AG04450 (cell line): ENCODE measurements around the gene TREML2. TPM values are rescaled to one million over a fixed set of nuclear protein-coding genes. Genes with fewer than 3 reads are reported as not detected.
"Not testable (repeated sequence)": the region's sequence is repeated elsewhere in the genome, so short reads cannot be mapped to it uniquely, and the experiment has no call there.

Experiments
- CTCF ChIA-PET: fragments of 300-600, 350-600 bp; formaldehyde crosslinking; extraction: SDS; loops from one replicate; lab custom pipeline; 2022; ENCODE audit warnings: antibody characterized with exemption, inconsistent platforms; lab: Charles Lee
- POLR2A ChIA-PET: fragments of 350-600 bp; formaldehyde crosslinking; extraction: SDS; loops from one replicate; lab custom pipeline; 2021; ENCODE audit warnings: antibody characterized with exemption, inconsistent platforms; lab: Yijun Ruan, JAX
- DNase-seq: peaks from one replicate; pipeline ENCODE4 v3.0.0-alpha.2; 2011; ENCODE audit warnings: low read depth, low spot score
- H3K27ac ChIP-seq: one replicate; pipeline ENCODE4 v1.5.1; 2012; ENCODE audit warnings: low read depth, low read length, control low read depth
- H3K27me3 ChIP-seq: one replicate; pipeline ENCODE4 v1.6.0; 2012; ENCODE audit warnings: low read length; ENCODE audit not compliant: control insufficient read depth, insufficient read depth
- H3K4me3 ChIP-seq: 2 replicates; pipeline ENCODE4 v1.5.1; 2011; ENCODE audit warnings: mild to moderate bottlenecking, low read depth, low read length, control low read depth
- H3K9me3 ChIP-seq: 2 replicates; pipeline ENCODE4 v1.5.1; 2012; ENCODE audit warnings: low read length; ENCODE audit not compliant: control insufficient read depth, insufficient read depth
- polyA plus RNA-seq: library from polyadenylated mRNA; depleted of rRNA; stranded (reverse); fragments of >200 nt; gene quantifications from 2 replicates; pipeline ENCODE4 v1.2.3, GENCODE V29; 2011
- TF ChIP-seq, protein P1 (sequence below): IDR thresholded peaks from 2 replicates; pipeline ENCODE4 v1.5.1; 2011; ENCODE audit warnings: low read depth, low read length, control low read depth, inconsistent platforms

The TREML2 gene
- polyA plus RNA-seq, 1 experiment = not detected

DNA sequence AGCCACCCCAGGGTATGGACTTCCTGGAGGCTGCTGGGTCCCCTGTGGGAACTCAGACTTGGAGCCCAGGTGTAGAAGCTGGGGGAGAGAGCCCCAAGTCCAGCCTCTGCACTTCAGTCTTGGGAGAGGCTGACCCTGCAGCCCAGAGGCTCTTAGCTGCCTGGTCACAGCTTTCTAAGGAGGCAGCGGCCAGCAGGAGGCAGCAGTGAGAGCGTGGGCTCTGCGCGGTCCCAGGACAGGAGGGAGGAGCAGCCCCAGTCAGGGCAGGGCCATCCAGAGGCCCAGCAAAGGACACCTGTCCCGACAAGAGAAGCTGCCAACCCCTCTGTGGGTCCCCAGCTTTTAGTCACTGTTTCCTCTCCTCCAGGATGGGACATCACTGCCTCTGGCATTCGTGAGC lies 9.4 kb downstream of the TREML2 start:
- no peaks in the 10 kb centered on the region; the same call in 1 of the 2 replicates for H3K9me3 ChIP-seq
- ChIA-PET POLR2A (no interaction called here), CTCF (interaction anchor here (1.6 kb wide), 1 partner anchor 9 kb away, joined by 8 read pairs; no protein-coding TSS in a partner anchor)
- H3K4me3 ChIP-seq = no peak overlapping the region
- no peak for DNase-seq
- TF ChIP-seq, protein P1, sequence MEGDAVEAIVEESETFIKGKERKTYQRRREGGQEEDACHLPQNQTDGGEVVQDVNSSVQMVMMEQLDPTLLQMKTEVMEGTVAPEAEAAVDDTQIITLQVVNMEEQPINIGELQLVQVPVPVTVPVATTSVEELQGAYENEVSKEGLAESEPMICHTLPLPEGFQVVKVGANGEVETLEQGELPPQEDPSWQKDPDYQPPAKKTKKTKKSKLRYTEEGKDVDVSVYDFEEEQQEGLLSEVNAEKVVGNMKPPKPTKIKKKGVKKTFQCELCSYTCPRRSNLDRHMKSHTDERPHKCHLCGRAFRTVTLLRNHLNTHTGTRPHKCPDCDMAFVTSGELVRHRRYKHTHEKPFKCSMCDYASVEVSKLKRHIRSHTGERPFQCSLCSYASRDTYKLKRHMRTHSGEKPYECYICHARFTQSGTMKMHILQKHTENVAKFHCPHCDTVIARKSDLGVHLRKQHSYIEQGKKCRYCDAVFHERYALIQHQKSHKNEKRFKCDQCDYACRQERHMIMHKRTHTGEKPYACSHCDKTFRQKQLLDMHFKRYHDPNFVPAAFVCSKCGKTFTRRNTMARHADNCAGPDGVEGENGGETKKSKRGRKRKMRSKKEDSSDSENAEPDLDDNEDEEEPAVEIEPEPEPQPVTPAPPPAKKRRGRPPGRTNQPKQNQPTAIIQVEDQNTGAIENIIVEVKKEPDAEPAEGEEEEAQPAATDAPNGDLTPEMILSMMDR = peak; percentile 21; the same call in 1 of the 2 replicates
- H3K27ac ChIP-seq = no peak overlapping the region
- H3K27me3 ChIP-seq = no peaks in the 10 kb centered on the region

DNA sequence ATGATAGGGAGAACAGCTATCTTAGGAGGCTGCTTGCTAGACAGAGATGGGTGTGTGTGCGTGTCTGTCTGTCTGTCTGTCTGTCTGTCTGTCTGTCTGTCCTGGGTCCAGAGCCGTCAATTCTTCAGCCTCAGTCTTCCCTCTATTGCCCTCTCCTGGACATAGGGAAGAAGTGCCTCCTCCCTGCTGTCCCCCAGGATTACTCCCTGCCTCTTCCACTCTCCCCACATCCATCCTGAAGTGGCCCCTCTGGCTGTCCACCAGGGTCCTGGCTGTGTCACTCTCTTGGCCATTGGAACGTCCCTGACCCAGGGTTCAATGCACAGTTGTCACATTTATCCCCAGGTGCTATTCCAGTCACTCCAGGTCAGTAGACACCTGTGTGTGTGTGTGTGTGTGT lies 10.2 kb downstream of the TREML2 start:
- H3K27me3 ChIP-seq = no peaks in the 10 kb centered on the region
- POLR2A ChIA-PET = no interaction called here
- DNase-seq = no peak
- H3K9me3 ChIP-seq = no peaks in the 10 kb centered on the region; the same call in 1 of the 2 replicates
- TF ChIP-seq, protein P1 = no peak
- no peak overlapping the region for H3K27ac ChIP-seq
- CTCF ChIA-PET = no interaction called here
- no peak overlapping the region for H3K4me3 ChIP-seq

DNA sequence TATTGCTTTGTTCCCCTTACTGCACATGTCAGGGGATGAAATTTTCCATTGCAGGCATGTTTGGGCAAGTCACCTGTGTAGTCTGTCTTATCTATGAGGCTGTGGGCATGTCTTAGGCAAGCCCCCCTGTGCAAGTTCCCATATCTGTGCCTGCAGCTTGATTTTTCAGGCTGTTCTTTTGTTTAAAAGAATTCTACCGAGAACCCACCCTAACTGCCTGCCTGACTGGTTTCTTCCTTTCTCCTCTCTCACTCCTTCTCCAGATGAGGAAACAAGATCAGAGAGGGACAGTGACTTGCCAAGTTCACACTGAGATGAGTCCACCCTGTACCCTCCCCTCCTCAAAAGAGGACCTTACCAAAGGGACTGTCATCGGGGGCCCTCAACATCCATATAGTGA lies 11.0 kb downstream of the TREML2 start:
- no peak for DNase-seq
- TF ChIP-seq, protein P1 = no peak
- Histone ChIP-seq H3K27me3 (no peaks in the 10 kb centered on the region), H3K4me3 (no peak overlapping the region), H3K27ac (no peak overlapping the region), H3K9me3 (no peaks in the 10 kb centered on the region; the same call in 1 of the 2 replicates)
- ChIA-PET CTCF (no interaction called here), POLR2A (no interaction called here)

DNA sequence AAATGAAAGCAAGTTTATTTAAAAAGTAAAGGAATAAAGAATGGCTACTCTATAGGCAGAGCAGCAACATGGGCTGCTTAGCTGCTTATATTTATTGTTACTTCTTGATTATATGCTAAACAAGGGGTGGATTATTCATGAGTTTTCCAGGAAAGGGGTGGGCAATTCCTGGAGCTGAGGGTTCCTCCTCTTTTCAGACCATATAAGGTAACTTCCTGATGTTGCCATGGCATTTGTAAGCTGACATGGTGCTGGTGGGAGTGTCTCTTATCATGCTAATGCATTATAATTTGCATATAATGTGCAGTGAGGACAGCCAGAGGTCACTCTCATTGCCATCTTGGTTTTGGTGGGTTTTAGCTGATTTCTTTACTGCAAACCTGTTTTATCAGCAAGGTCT lies 11.9 kb downstream of the TREML2 start:
- POLR2A ChIA-PET = interaction anchor here (0.6 kb wide), 1 partner anchor 433 kb away, joined by 3 read pairs; no protein-coding TSS in a partner anchor
- H3K4me3 ChIP-seq, CTCF ChIA-PET, DNase-seq, H3K27me3 ChIP-seq, H3K27ac ChIP-seq, H3K9me3 ChIP-seq: not testable (repeated sequence)

DNA sequence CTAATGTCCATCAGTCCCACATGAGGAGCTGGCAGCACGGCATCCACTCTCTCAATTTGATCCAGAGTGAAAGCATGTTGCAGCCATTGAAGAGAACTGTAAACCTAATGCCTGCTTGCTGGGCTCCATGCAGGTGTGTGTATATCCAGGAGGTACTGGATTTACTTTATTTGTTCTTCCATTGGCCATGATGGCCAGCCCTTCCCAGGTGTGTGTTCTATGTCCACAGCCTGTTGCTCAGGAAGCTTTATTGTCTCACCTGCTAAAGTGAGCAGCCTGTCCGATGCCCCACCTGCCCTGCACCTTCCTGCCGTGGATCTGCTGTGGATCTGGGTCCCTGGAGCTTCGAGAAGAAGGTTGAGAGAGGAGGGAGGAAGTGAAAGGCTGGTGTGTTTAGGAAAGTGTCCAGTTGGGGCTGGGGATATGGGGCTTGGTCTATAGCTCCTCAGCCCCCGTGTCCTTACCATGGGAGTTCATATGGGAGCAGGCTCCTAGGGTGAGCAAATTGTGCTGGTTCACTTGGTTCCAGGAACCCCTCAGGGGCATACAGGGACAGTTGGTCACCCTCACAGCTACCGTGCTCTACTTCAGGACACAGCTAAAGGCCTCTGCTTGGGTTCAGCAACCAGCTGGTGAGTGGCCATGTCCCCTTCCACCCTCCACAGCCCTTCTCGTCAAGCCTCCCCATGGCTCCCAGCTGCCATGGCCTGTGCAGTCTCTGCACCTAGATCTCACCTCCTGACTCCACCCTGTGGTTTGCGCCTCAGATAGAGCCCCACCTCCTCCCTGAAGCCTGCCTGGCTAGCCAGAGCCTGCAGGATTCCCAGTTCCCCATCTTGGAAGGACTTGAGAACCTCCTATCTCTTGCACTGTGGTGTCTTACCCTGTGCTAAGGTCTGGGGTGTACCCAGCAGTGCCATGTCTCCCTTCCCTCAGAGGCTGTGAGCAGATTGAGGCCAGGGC lies 12.7 kb downstream of the TREML2 start:
- Histone ChIP-seq H3K9me3 (no peaks in the 10 kb centered on the region; the same call in 1 of the 2 replicates), H3K27ac (no peak overlapping the region), H3K4me3 (no peak overlapping the region), H3K27me3 (peaks cover 4% of the 10 kb centered on the region)
- no peak for DNase-seq
- TF ChIP-seq, protein P1 = no peak
- POLR2A ChIA-PET = no interaction called here
- CTCF ChIA-PET = interaction anchor here (0.6 kb wide), 1 partner anchor 258 kb away, joined by 3 read pairs; no protein-coding TSS in a partner anchor
